Panc1 (cell line): ENCODE data around the gene KIAA1671. TPM values are rescaled to one million over a fixed set of nuclear protein-coding genes. Genes with fewer than 3 reads are reported as not detected.

Experiments used
- ATAC-seq: fragments of 200-7000 bp; cut with Tn5 transposase; 2 replicates; pipeline ENCODE4 v1.9.1; 2020; ENCODE audit warnings: mild to moderate bottlenecking, moderate library complexity
- BruUV-seq: library from RNA; stranded (reverse); fragments of 400-500 nt; replicated peaks from 2 replicates; lab custom pipeline; 2021; lab: Mats Ljungman, UMichigan
- CTCF ChIA-PET: fragments of 300-600 bp; sonication (Branson Sonifier 250); formaldehyde crosslinking; loops from one replicate; lab custom pipeline; 2022; ENCODE audit warnings: antibody characterized with exemption; lab: Charles Lee
- POLR2A ChIA-PET: fragments of 300-600 bp; sonication (Branson Sonifier 250); formaldehyde crosslinking; loops from one replicate; lab custom pipeline; 2022; ENCODE audit warnings: antibody characterized with exemption; lab: Charles Lee
- DNase-seq: peaks from one replicate; pipeline ENCODE4 v3.0.0-alpha.2; 2010; ENCODE audit warnings: low read depth, low spot score
- H3K27ac ChIP-seq: 2 replicates; pipeline ENCODE4 v1.5.1; 2011; ENCODE audit warnings: mild to moderate bottlenecking, low read length, inconsistent platforms
- H3K27me3 ChIP-seq: fragments of 200-500 bp; sonication (Bioruptor generic); 2 replicates; pipeline ENCODE4 v1.6.0; 2014; ENCODE audit warnings: low read length, inconsistent platforms; ENCODE audit not compliant: control insufficient read depth, insufficient read depth
- H3K36me3 ChIP-seq: fragments of 200-500 bp; sonication (Bioruptor generic); 2 replicates; pipeline ENCODE4 v1.5.1; 2014; ENCODE audit warnings: inconsistent platforms, mild to moderate bottlenecking, low read length, moderate library complexity; ENCODE audit not compliant: control insufficient read depth, insufficient read depth
- H3K4me1 ChIP-seq: 2 replicates; pipeline ENCODE4 v1.5.1; 2011; ENCODE audit warnings: inconsistent platforms, mild to moderate bottlenecking, low read length, moderate library complexity; ENCODE audit not compliant: control insufficient read depth, insufficient read depth
- H3K4me3 ChIP-seq, 2 experiments: 2 replicates each; pipeline ENCODE4 v1.5.1; 2011 to 2012; ENCODE audit warnings: low read depth in 2 of 2, low read length in 2 of 2, mild to moderate bottlenecking in 2 of 2, inconsistent platforms in 1 of 2, moderate library complexity in 1 of 2
- H3K9me3 ChIP-seq: fragments of 200-500 bp; sonication (Bioruptor generic); 2 replicates; pipeline ENCODE4 v1.5.1; 2014; ENCODE audit warnings: low read depth, mild to moderate bottlenecking, inconsistent platforms, low read length, moderate library complexity; ENCODE audit not compliant: control insufficient read depth, insufficient read depth
- POLR2AphosphoS5 ChIP-seq: IDR thresholded peaks from 2 replicates; pipeline ENCODE4 v1.6.1; 2012; ENCODE audit warnings: mild to moderate bottlenecking, low read depth, low read length, moderate library complexity
- SIN3A ChIP-seq: IDR thresholded peaks from 2 replicates; pipeline ENCODE4 v1.6.1; 2012; ENCODE audit warnings: low read depth, mild to moderate bottlenecking, low read length, moderate library complexity, borderline replicate concordance; ENCODE audit not compliant: insufficient read depth
- TCF7L2 ChIP-seq: IDR thresholded peaks from 2 replicates; pipeline ENCODE4 v1.6.1; 2011; ENCODE audit warnings: mild to moderate bottlenecking, low read depth, low read length, inconsistent platforms
- in situ Hi-C: cut with HindIII; loops from 2 replicates; pipeline ENCODE4 v1.10.0; 2016; ENCODE audit warnings: low sequenced_read_pairs, low pct_unique_long_range_greater_than_20kb
- intact Hi-C: fragments of 100-400 bp; cut with micrococcal nuclease; formaldehyde crosslinking; loops from one replicate; pipeline ENCODE4 v1.10.0; 2022; ENCODE audit not compliant: unreplicated experiment
- total RNA-seq: library from RNA; stranded (reverse); gene quantifications from one replicate; pipeline ENCODE4 v1.2.1, GENCODE V29; 2021; ENCODE audit not compliant: unreplicated experiment
- TF ChIP-seq, protein P1 (sequence below): fragments of 450-650 bp; IDR thresholded peaks from 2 replicates; pipeline ENCODE4 v1.5.1; 2017; ENCODE audit warnings: mild to moderate bottlenecking
- TF ChIP-seq, protein P2 (sequence below), 2 experiments: IDR thresholded peaks; 2 replicates each; pipeline ENCODE4 v1.6.1; 2011 to 2012; ENCODE audit warnings: low read depth in 2 of 2, control low read depth in 1 of 2, low read length in 1 of 2, mild to moderate bottlenecking in 1 of 2, moderate library complexity in 1 of 2; ENCODE audit not compliant: insufficient read depth in 1 of 2

The KIAA1671 gene
- total RNA-seq, 1 experiment from 2014 or later: 48.1 TPM

DNA sequence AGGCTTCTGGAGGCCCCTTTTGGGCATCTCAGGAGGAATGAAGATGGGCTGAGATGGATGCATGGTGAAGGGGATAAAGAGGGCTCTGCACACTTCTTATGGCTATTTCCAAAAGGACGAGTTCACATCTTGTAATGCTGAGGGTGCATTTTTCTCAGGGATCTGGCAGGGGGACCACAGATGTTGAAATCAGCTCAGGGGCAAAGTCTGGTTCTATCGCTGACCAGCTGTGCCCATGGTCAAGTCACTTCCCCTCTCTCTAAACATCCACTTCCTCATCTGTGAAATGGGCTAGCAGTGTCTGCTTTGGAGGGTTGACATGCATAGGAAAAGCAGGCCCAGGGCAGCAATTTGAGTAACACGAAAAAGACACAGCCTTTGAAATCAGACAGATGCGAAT is 32.5 kb upstream of the KIAA1671 start:
- no peak overlapping the region for H3K27ac ChIP-seq
- intact Hi-C loops: no loop called here
- no peaks in the 10 kb centered on the region for H3K36me3 ChIP-seq
- TF ChIP-seq SIN3A (no peak), POLR2AphosphoS5 (no peak), TCF7L2 (no peak)
- TF ChIP-seq, protein P1, sequence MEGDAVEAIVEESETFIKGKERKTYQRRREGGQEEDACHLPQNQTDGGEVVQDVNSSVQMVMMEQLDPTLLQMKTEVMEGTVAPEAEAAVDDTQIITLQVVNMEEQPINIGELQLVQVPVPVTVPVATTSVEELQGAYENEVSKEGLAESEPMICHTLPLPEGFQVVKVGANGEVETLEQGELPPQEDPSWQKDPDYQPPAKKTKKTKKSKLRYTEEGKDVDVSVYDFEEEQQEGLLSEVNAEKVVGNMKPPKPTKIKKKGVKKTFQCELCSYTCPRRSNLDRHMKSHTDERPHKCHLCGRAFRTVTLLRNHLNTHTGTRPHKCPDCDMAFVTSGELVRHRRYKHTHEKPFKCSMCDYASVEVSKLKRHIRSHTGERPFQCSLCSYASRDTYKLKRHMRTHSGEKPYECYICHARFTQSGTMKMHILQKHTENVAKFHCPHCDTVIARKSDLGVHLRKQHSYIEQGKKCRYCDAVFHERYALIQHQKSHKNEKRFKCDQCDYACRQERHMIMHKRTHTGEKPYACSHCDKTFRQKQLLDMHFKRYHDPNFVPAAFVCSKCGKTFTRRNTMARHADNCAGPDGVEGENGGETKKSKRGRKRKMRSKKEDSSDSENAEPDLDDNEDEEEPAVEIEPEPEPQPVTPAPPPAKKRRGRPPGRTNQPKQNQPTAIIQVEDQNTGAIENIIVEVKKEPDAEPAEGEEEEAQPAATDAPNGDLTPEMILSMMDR: no peak
- TF ChIP-seq, protein P2, sequence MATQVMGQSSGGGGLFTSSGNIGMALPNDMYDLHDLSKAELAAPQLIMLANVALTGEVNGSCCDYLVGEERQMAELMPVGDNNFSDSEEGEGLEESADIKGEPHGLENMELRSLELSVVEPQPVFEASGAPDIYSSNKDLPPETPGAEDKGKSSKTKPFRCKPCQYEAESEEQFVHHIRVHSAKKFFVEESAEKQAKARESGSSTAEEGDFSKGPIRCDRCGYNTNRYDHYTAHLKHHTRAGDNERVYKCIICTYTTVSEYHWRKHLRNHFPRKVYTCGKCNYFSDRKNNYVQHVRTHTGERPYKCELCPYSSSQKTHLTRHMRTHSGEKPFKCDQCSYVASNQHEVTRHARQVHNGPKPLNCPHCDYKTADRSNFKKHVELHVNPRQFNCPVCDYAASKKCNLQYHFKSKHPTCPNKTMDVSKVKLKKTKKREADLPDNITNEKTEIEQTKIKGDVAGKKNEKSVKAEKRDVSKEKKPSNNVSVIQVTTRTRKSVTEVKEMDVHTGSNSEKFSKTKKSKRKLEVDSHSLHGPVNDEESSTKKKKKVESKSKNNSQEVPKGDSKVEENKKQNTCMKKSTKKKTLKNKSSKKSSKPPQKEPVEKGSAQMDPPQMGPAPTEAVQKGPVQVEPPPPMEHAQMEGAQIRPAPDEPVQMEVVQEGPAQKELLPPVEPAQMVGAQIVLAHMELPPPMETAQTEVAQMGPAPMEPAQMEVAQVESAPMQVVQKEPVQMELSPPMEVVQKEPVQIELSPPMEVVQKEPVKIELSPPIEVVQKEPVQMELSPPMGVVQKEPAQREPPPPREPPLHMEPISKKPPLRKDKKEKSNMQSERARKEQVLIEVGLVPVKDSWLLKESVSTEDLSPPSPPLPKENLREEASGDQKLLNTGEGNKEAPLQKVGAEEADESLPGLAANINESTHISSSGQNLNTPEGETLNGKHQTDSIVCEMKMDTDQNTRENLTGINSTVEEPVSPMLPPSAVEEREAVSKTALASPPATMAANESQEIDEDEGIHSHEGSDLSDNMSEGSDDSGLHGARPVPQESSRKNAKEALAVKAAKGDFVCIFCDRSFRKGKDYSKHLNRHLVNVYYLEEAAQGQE (IDR thresholded peaks at IDR 0.05; ENCODE audit: insufficient read depth in 1 of 2, low read depth in 2 of 2, low read length in 1 of 2): no peak
- no peak overlapping the region for H3K4me3 ChIP-seq
- BruUV-seq: no TSS peak
- ChIA-PET POLR2A (no interaction called here), CTCF (no interaction called here)
- H3K27me3 ChIP-seq: no peaks in the 10 kb centered on the region
- DNase-seq: no peak
- no peak for ATAC-seq
- in situ Hi-C loops: no loop called here
- no peaks in the 10 kb centered on the region for H3K9me3 ChIP-seq
- H3K4me1 ChIP-seq: no peaks in the 10 kb centered on the region

DNA sequence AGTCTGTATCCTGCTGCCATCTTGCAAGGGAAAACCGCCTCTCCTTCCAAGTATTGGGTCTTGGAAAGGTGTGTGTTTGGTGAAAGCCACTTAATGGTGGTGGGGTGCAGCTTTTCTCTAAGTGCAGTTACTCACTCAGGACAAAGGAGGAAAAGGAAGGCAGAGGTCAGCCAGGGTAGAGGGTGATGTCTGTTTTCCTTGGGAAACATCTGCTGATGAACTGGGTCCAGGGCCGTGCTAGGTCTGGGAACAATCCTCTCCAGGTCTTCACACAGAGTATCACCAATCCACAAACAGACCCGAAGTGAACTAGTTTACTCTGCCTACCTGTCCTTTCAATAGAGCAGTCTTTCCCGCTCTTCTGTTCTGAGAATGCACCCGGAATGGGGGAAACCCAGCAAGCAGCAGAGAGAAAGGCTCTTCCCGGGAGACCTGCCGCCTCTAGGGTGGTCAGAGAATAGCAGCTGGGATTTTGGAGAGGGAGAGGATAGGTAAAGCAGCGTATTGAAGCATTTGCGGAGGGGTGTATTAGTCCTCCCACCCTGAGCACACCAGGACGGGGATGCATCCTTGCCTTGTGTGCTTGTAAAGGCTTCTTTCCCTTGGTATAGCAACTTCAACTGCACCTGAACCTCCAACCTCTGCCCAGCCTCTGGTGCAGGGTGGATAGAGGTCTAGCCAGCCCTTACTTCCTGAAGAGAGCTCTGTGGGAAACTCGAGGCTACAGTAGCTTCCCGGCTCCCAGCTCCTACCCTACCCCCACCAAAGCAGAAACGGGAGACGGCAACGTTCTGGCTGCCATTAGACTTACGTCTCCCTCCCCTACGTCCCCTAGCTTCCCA is 26.7 kb upstream of the KIAA1671 start:
- ATAC-seq: no peak
- DNase-seq: no peak
- no peaks in the 10 kb centered on the region for H3K36me3 ChIP-seq
- H3K9me3 ChIP-seq: no peaks in the 10 kb centered on the region
- intact Hi-C loops: no loop called here
- H3K4me1 ChIP-seq: no peaks in the 10 kb centered on the region
- ChIA-PET CTCF (no interaction called here), POLR2A (interaction anchor here (0.6 kb wide), 1 partner anchor 448 kb away, joined by 7 read pairs; no protein-coding TSS in a partner anchor)
- H3K27me3 ChIP-seq: no peaks in the 10 kb centered on the region
- H3K27ac ChIP-seq: no peak overlapping the region
- no peak overlapping the region for H3K4me3 ChIP-seq
- no TSS peak for BruUV-seq
- in situ Hi-C loops: no loop called here
- no peak for TF ChIP-seq TCF7L2
- TF ChIP-seq, protein P1: no peak
- TF ChIP-seq, protein P2 (IDR thresholded peaks at IDR 0.05; ENCODE audit: insufficient read depth in 1 of 2, low read depth in 2 of 2, low read length in 1 of 2): no peak
- no peak for TF ChIP-seq POLR2AphosphoS5
- TF ChIP-seq SIN3A: no peak
